ENCODE data around the gene SOX5. TPM values are rescaled to one million over a fixed set of nuclear protein-coding genes. Genes with fewer than 3 reads are reported as not detected.

Gene SOX5
- total and polyA plus RNA-seq, 2 of the 8 experiments (the other 6 are each of a cell fraction or from before 2014, with no cell fraction given) = 2.2 to 2.6 TPM

- ChIA-PET POLR2A (ENCODE audit: partially characterized antibody) (no interaction called here), CTCF (ENCODE audit: partially characterized antibody) (no interaction called here)
- no peak overlapping the region for H3K27ac ChIP-seq (ENCODE audit: low read depth, low read length)
- WGBS, 2 experiments (ENCODE audit: extremely low coverage in 1 of 2, insufficient coverage in 1 of 2, insufficient read length in 1 of 2, insufficient replicate concordance in 2 of 2, low coverage in 1 of 2, low lambda C conversion rate in 2 of 2, missing lambda C conversion rate in 1 of 2) = 4% methylated on average over 1 of the region's 1 CpG; no CpG with 5 or more reads in 1 of the 2 experiments
- no peak overlapping the region for H4K5ac ChIP-seq (ENCODE audit: insufficient read length, low read depth, low read length)
- no peaks in the 10 kb centered on the region for H3K36me3 ChIP-seq (ENCODE audit: control insufficient read depth in 2 of 4, insufficient read depth in 4 of 4, low read length in 3 of 4)
- no peaks in the 10 kb centered on the region for H3K27me3 ChIP-seq (replicated peaks in 1 of 4; ENCODE audit: control insufficient read depth in 3 of 4, extremely low read depth in 1 of 4, insufficient read depth in 3 of 4, low read length in 3 of 4)
- peak overlapping the region; percentile 1 to 35; a peak in 2 of 4 replicates for H3K4me2 ChIP-seq (ENCODE audit: insufficient read depth in 1 of 2, low read depth in 2 of 2, low read length in 2 of 2)
- H3K14ac ChIP-seq (ENCODE audit: insufficient read length) = no peak overlapping the region
- H2BK12ac ChIP-seq (ENCODE audit: low read depth, low read length) = no peak overlapping the region
- DNase-seq (ENCODE audit: low read depth in 1 of 2, low spot score in 2 of 2) = no peak
- no peak overlapping the region for H3K9ac ChIP-seq (replicated peaks in 1 of 4; ENCODE audit: extremely low read depth in 1 of 4, low read depth in 3 of 4, low read length in 3 of 4)
- no peaks in the 10 kb centered on the region for H3K79me1 ChIP-seq (ENCODE audit: low read depth, low read length)
- H3K4me1 ChIP-seq (replicated peaks in 1 of 4; ENCODE audit: control insufficient read depth in 3 of 4, insufficient read depth in 4 of 4, low read length in 3 of 4) = peaks cover 3 to 41% (median 12%) of the 10 kb centered on the region in 4 experiments; a peak in 6 of 7 replicates
- H3K4me3 ChIP-seq (ENCODE audit: extremely low read depth in 1 of 4, insufficient read depth in 2 of 4, low read depth in 3 of 4, low read length in 4 of 4) = peak overlapping the region in 1 of 4 experiments; percentile 42; a peak in 2 of 8 replicates
- H2BK120ac ChIP-seq (replicated peaks; ENCODE audit: low read depth, low read length) = no peak overlapping the region
- H4K8ac ChIP-seq (ENCODE audit: extremely low read depth, insufficient read depth, low read length) = no peak overlapping the region
- no peaks in the 10 kb centered on the region for H3K9me3 ChIP-seq (ENCODE audit: insufficient read depth in 2 of 2, low read depth in 1 of 2, low read length in 1 of 2)
- H2BK15ac ChIP-seq (ENCODE audit: low read length) = no peak overlapping the region
- FAIRE-seq = peak; percentile 57
- no peak overlapping the region for H2AK5ac ChIP-seq (ENCODE audit: low read depth, low read length)
- H4K91ac ChIP-seq (replicated peaks; ENCODE audit: insufficient read length, low read length) = no peak overlapping the region
- no peaks in the 10 kb centered on the region for H3K79me2 ChIP-seq (ENCODE audit: control insufficient read depth in 1 of 2, insufficient read depth in 2 of 2, low read length in 2 of 2)
- no peaks in the 10 kb centered on the region for H4K20me1 ChIP-seq (replicated peaks in 1 of 2; ENCODE audit: control insufficient read depth in 1 of 2, insufficient read depth in 2 of 2, low read length in 2 of 2)
- H3K18ac ChIP-seq (ENCODE audit: extremely low read depth, low read length) = no peak overlapping the region
- H3K56ac ChIP-seq (replicated peaks; ENCODE audit: insufficient read length, low read depth, low read length) = no peak overlapping the region
- no peak overlapping the region for H3K23ac ChIP-seq (ENCODE audit: insufficient read length)
- no peak overlapping the region for H2BK5ac ChIP-seq (ENCODE audit: low read depth, low read length)
- no peak overlapping the region for H3K4ac ChIP-seq (replicated peaks; ENCODE audit: insufficient read length, low read depth, low read length)
- H2AFZ ChIP-seq (ENCODE audit: low read length) = no peak overlapping the region
- no peak overlapping the region for H2BK20ac ChIP-seq (ENCODE audit: low read length)
- no peaks in the 10 kb centered on the region; the same call in 1 of the 2 replicates for H3K23me2 ChIP-seq (ENCODE audit: low read depth, low read length)
- peak; percentile 75; the same call in 1 of the 2 replicates for TF ChIP-seq TEAD4 (IDR thresholded peaks at IDR 0.05; ENCODE audit: low read depth, low read length)
- no peak for TF ChIP-seq GABPA (IDR thresholded peaks at IDR 0.05; ENCODE audit: borderline replicate concordance, insufficient read depth, low read length)
- TF ChIP-seq CREB1 (IDR thresholded peaks at IDR 0.05) = no peak
- TF ChIP-seq JUN (IDR thresholded peaks at IDR 0.05; ENCODE audit: low read depth, low read length) = no peak
- TF ChIP-seq MAX (IDR thresholded peaks at IDR 0.05) = no peak
- no peak for TF ChIP-seq RAD21 (IDR thresholded peaks at IDR 0.05 in 1 of 2, conservative IDR thresholded peaks at IDR 0.05 in 1 of 2; ENCODE audit: low read depth in 2 of 2, low read length in 2 of 2)
- TF ChIP-seq RNF2 (IDR thresholded peaks at IDR 0.05; ENCODE audit: borderline replicate concordance, low read depth, low read length, missing control alignments, poor library complexity, severe bottlenecking) = no peak
- TF ChIP-seq POU5F1 (IDR thresholded peaks at IDR 0.05; ENCODE audit: low read depth, low read length) = peak; percentile 62; the same call in 1 of the 2 replicates
- TF ChIP-seq FOSL1 (IDR thresholded peaks at IDR 0.05; ENCODE audit: insufficient read depth, low read depth, low read length) = no peak
Observed at GRCh38 chr12:23757541-23757962, 191.9 kb downstream of the SOX5 start.
